ENCODE measurements around the gene PIEZO2.

PIEZO2 gene

GRCh38 chr18:10997885-10998284 lies 151.5 kb downstream of the PIEZO2 start:
- Mint-ChIP-seq H3K9me3 (peaks cover 39% of the 10 kb centered on the region), H3K27me3 (ENCODE audit: low read depth) (no peaks in the 10 kb centered on the region), H3K36me3 (ENCODE audit: low read depth) (peaks cover 33% of the 10 kb centered on the region), H3K4me3 (no peak overlapping the region), H3K27ac (no peak overlapping the region), H3K4me1 (no peaks in the 10 kb centered on the region)
- TF ChIP-seq CTCF (IDR thresholded peaks at IDR 0.05; ENCODE audit: unreplicated experiment in 3 of 3), result no peak

- Mint-ChIP-seq H3K36me3 (ENCODE audit: low read depth) (peaks cover 38% of the 10 kb centered on the region), H3K9me3 (peaks cover 47% of the 10 kb centered on the region), H3K27ac (no peak overlapping the region), H3K4me1 (no peaks in the 10 kb centered on the region), H3K27me3 (ENCODE audit: low read depth) (peaks cover 4% of the 10 kb centered on the region), H3K4me3 (no peak overlapping the region)
- no peak for TF ChIP-seq CTCF (IDR thresholded peaks at IDR 0.05; ENCODE audit: unreplicated experiment in 3 of 3)
Observed at GRCh38 chr18:10995550-10995949, 153.8 kb downstream of the PIEZO2 start.

GRCh38 chr18:10989486-10989885 lies 159.9 kb downstream of the PIEZO2 start:
- H3K9me3 Mint-ChIP-seq, result peaks cover 67% of the 10 kb centered on the region
- H3K27ac Mint-ChIP-seq, result no peak overlapping the region
- H3K36me3 Mint-ChIP-seq (ENCODE audit: low read depth), result peaks cover 20% of the 10 kb centered on the region
- no peaks in the 10 kb centered on the region for H3K4me1 Mint-ChIP-seq
- TF ChIP-seq CTCF (IDR thresholded peaks at IDR 0.05; ENCODE audit: unreplicated experiment in 3 of 3), result no peak
- H3K4me3 Mint-ChIP-seq, result no peak overlapping the region
- H3K27me3 Mint-ChIP-seq (ENCODE audit: low read depth), result peaks cover 4% of the 10 kb centered on the region

- TF ChIP-seq CTCF (IDR thresholded peaks at IDR 0.05; ENCODE audit: unreplicated experiment in 3 of 3), result no peak
- H3K36me3 Mint-ChIP-seq (ENCODE audit: low read depth), result peaks cover 9% of the 10 kb centered on the region
- no peaks in the 10 kb centered on the region for H3K4me1 Mint-ChIP-seq
Observed at GRCh38 chr18:10985689-10986088, 163.7 kb downstream of the PIEZO2 start.

GRCh38 chr18:10979411-10979810 lies 170.0 kb downstream of the PIEZO2 start:
- Mint-ChIP-seq H3K4me1 (no peaks in the 10 kb centered on the region), H3K36me3 (ENCODE audit: low read depth) (peaks cover 4% of the 10 kb centered on the region), H3K27me3 (ENCODE audit: low read depth) (no peaks in the 10 kb centered on the region), H3K4me3 (no peak overlapping the region), H3K27ac (no peak overlapping the region), H3K9me3 (peaks cover 15% of the 10 kb centered on the region)
- TF ChIP-seq CTCF (IDR thresholded peaks at IDR 0.05; ENCODE audit: unreplicated experiment in 3 of 3), result no peak

More at GRCh38 chr18:10985689-10986088, 163.7 kb downstream of the PIEZO2 start:
- Mint-ChIP-seq H3K9me3 (peaks cover 60% of the 10 kb centered on the region), H3K4me3 (no peak overlapping the region), H3K27me3 (ENCODE audit: low read depth) (no peaks in the 10 kb centered on the region), H3K27ac (no peak overlapping the region)

GRCh38 chr18:10977042-10977441 lies 172.3 kb downstream of the PIEZO2 start:
- H3K9me3 Mint-ChIP-seq, result peaks cover 3% of the 10 kb centered on the region
- no peaks in the 10 kb centered on the region for H3K36me3 Mint-ChIP-seq (ENCODE audit: low read depth)
- no peak overlapping the region for H3K27ac Mint-ChIP-seq
- TF ChIP-seq CTCF (IDR thresholded peaks at IDR 0.05; ENCODE audit: unreplicated experiment in 3 of 3), result no peak
- H3K4me3 Mint-ChIP-seq, result no peak overlapping the region
- no peaks in the 10 kb centered on the region for H3K4me1 Mint-ChIP-seq
- H3K27me3 Mint-ChIP-seq (ENCODE audit: low read depth), result no peaks in the 10 kb centered on the region

Data from nephron (organoid).